HT1080 (cell line): Measurements from ENCODE around the gene PLA2G4D. TPM values are rescaled to one million over a fixed set of nuclear protein-coding genes. Genes with fewer than 3 reads are reported as not detected.
A peak's percentile ranks its signal among the peaks of the same experiment; 100 is the strongest.
"Not testable (repeated sequence)": the region's sequence is repeated elsewhere in the genome, so short reads cannot be mapped to it uniquely, and the experiment has no call there.

Experiments
- DNase-seq: peaks from one replicate; pipeline ENCODE4 v3.0.0-alpha.2; 2015; ENCODE audit warnings: low read depth
- total RNA-seq: library from RNA; depleted of rRNA; stranded (reverse); fragments of >200 nt; shearing (Covaris generic); gene quantifications from 2 replicates; pipeline ENCODE4 v1.2.3, GENCODE V29; 2014

Gene PLA2G4D
- total RNA-seq, 1 experiment from 2014 or later = not detected

DNA sequence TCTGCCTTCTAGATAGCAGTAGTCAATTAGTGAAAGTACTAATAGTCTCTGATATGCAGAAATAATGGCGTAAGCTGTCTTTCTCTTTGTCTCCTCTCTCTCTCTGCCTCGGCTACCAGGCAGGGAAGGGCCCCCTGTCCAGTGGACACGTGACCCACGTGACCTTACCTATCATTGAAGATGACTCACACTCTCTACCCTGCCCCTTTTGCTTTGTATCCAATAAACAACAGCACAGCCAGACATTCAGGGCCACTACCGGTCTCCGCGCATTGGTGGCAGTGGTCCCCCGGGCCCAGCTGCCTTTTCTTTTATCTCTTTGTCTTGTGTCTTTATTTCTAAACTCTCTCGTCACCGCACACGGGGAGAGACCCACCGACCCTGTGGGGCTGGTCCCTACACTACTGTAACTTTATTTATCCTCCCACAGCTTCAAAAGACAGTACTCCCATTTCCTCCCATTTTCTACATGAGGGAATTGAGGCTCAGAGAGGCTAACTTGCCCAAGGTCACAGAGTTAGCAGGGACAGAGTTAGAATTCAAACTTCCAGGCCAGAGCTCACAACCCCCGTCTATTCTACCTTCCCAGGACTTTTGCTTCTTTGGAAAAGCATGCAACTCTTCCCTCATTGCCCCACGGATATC, 2.5 kb downstream of the PLA2G4D start:
- DNase-seq = not testable (repeated sequence)

GRCh38 chr15:42090781-42091180, 3.6 kb downstream of the PLA2G4D start:
- no peak for DNase-seq

DNA sequence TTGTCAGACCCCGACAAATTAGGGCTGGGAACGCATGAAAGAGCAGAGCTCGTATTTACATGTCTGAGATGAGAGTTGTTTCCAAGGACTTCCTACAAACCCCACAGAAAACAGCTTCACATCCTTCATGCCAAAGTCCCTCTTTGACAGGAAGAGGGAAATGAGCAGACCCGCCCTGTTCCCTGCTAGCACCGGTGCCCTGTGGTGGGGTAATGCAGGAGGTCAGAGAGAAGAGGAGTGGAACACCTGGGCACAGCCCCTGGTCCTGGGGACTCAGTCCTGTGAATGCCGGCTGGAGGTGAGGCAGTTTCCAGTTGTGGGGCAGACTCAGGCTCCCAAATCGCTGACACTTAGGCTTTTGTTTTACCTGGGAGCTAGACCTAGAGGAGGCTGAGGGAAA, 4.0 kb downstream of the PLA2G4D start:
- no peak for DNase-seq

- DNase-seq = no peak
Observed at GRCh38 chr15:42089942-42090341, 4.4 kb downstream of the PLA2G4D start.

GRCh38 chr15:42088801-42089640, 5.3 kb downstream of the PLA2G4D start:
- DNase-seq = no peak

DNA sequence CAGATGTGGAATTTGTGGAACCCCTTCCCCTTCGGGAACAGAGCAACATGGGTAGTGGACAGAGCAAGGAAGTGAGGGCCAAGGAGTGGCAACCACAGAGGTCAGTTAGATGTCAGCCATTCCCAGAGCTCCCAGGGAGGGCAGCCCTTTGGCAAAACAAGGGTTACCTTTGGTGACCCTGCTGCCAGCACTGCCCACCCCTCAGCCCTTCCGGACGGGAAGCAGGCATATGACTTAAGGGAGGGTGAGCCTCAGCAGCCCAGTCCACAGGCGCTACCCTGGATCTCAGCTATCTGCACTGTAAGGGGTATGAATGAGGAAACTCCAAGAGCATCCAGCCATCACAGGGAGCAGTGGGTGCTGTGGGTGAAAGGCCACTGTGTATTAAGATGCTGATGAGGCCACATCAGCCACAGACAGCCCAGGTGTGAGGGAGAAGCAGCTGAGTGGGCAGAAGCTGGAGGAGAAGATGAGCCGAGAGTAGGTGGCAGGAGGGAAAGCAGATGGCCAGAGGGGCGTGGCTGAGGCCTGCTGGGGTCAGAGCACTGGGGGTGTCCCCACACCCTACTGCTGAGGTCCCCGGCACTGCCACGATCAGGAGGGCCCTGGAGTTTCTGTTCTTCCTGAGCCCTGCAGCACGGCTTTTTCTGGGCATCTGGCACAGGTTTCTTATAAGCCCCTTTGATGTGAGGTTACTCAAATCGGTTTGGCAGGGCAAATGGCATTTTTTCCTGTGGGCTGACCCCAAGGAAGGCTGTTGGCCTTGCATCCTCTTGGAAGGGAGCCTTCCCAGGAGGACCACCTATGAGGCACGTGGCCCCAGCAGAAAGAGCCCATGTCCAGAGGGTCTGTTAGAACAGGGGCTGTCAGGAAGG, 6.2 kb downstream of the PLA2G4D start:
- no peak for DNase-seq

DNA sequence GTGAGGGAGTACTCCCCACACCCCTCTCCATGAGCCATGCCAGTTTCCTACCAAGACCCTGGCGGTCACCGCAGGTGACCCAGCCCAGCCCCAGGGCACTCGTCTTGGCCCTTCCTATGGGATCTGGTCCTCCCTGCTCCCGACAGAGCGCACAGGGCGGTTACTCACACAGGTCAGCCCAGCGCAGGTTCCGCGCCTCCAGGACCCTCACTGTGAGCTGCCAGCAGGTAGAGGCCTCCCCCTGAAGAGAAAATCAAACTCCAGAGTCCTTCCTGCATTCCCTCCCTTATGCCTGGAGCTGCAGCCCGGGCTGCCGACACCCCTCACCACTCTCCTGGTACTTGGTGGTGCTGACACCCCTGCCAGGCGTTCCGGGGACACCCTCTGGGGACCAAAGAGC, 6.9 kb downstream of the PLA2G4D start:
- no peak for DNase-seq

DNA sequence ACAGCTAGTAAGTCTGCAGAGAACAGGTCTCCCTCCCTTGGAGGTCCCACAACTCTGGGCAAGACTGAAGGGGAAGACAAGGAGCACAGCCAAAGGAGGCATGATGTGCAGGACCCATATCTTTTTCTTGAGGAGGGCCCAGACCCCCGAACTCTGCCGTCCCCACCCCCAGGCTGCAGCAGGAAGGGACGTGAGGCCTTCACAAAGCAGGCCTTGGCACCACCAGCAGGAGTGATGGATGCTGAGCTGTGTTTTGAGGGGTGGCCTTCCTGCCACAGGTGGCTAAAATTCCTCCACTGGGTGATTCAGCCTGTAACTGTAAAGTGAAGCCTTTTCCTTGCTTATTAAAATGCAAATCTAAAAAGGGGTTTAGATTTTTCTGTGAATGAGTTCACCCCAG, 8.6 kb downstream of the PLA2G4D start:
- no peak for DNase-seq

- no peak for DNase-seq
Observed at GRCh38 chr15:42085236-42085605, 9.1 kb downstream of the PLA2G4D start.

DNA sequence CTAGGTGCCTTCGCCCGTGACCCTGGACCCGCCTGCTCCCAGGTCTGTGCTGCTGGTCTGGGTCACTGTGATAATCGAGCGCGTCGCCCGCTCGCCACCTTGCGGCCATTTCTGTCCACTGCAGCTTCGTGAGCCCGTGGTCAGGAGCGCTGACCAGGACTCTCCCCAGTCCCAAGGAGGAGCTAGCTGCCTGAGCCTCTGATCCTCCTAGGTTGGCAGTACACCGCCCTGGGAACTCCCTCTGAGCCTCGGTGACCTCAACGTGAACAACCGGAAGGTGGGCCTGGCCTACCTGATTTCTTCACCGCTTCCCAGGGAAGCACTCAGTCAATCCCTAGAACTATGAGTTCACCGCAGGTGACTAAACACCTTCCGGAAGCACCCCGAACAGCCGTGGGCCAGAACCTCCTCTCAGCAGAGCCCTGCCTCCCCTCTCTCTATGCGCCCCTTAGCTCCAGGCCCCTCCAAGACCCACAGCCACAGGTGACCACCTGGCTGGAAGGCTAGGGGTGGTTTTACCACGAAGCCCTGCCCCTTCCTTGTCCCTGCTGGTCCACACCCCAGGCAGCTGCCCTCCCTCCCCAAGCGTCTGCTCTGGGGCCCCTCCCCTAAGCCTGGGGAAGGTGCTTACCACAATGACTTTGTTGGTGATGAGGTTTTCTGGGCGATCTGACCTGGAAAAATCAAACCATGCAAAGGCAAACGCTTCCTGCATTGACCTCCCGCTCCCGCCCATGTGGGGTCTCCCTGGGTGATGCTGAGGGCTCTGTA, 9.7 kb downstream of the PLA2G4D start:
- peak; percentile 73 for DNase-seq

GRCh38 chr15:42083916-42084315, 10.4 kb downstream of the PLA2G4D start:
- DNase-seq = no peak

DNA sequence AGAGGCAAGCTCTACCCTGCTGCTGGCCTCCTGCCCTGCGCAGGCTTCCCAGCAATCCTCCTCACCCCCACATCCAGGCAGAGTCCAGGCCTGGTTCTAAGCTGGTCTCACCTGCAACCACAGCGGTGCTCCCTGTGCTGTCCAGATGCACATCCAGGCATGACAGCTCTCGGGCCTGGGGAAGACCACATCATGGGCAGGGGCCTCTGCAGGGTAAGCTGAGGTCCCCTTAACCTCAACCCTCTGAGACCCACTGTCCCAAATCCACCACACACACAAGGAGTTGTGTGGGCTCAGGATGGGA, 10.8 kb downstream of the PLA2G4D start:
- DNase-seq = no peak

- no peak for DNase-seq
Observed at GRCh38 chr15:42082823-42083604, 11.3 kb downstream of the PLA2G4D start.

DNA sequence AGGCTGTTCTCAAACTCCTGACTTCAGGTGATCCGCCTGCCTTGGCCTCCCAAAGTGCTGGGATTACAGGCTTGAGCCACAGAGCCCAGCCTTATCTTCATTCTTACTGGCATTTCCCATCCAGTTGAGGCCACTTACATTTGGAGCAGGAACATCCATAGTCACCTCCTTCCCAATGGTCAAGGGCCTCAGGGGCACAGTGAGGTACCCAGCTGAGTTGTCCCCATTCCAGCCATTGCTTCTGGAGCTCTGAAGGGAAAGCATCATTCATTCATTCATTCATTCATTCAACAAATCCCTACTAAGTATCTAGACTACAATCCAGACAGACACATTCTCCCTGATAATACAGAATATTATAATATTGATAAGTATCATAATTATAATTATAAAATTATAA, 12.2 kb downstream of the PLA2G4D start:
- no peak for DNase-seq

GRCh38 chr15:42080919-42081830, 13.2 kb downstream of the PLA2G4D start:
- DNase-seq = no peak

- DNase-seq = no peak
Observed at GRCh38 chr15:42080186-42080918, 14.0 kb downstream of the PLA2G4D start.

GRCh38 chr15:42079401-42079908, 14.9 kb downstream of the PLA2G4D start:
- no peak for DNase-seq

GRCh38 chr15:42078903-42079302, 15.5 kb downstream of the PLA2G4D start:
- DNase-seq = no peak

GRCh38 chr15:42077689-42078088, 16.7 kb downstream of the PLA2G4D start:
- DNase-seq = no peak
